H1 (cell line): Measurements from ENCODE around the gene IL17A. TPM values are rescaled to one million over a fixed set of nuclear protein-coding genes. Genes with fewer than 3 reads are reported as not detected.

Experiments used
- GTF2F1 ChIP-seq: IDR thresholded peaks from 2 replicates; pipeline ENCODE4 v1.6.1; 2012; ENCODE audit warnings: low read depth, low read length, improper control_type of control experiment, borderline replicate concordance
- KDM4A ChIP-seq: IDR thresholded peaks from one replicate; pipeline ENCODE4 v1.7.1; 2012; ENCODE audit warnings: low read depth, mild to moderate bottlenecking, moderate library complexity, low read length, inconsistent platforms; ENCODE audit not compliant: severe bottlenecking
- PHF8 ChIP-seq: fragments of 200-600 bp; sonication (generic); conservative IDR thresholded peaks from 2 replicates; pipeline ENCODE4 v1.7.1; 2012; ENCODE audit warnings: low read depth, mild to moderate bottlenecking, inconsistent platforms, low read length, moderate library complexity
- RNF2 ChIP-seq: fragments of 200-900, 300-1000 bp; sonication (generic); IDR thresholded peaks from 2 replicates; pipeline ENCODE4 v1.7.1; 2016; ENCODE audit warnings: borderline replicate concordance, low read depth, mild to moderate bottlenecking, antibody characterized with exemption, low read length; ENCODE audit not compliant: poor library complexity, severe bottlenecking; ENCODE audit errors: missing control alignments
- SAP30 ChIP-seq: fragments of 300-600 bp; sonication (generic); IDR thresholded peaks from 2 replicates; pipeline ENCODE4 v1.7.1; 2012; ENCODE audit warnings: low read length, moderate library complexity, mild to moderate bottlenecking, inconsistent platforms; ENCODE audit not compliant: insufficient read depth, insufficient replicate concordance
- polyA plus RNA-seq, 7 experiments: library from polyadenylated mRNA; depleted of rRNA in 3 of 7; stranded (reverse) in 5 of 7; unstranded in 2 of 7; fragments of >200 nt in 5 of 7; fragments of 200-250 nt in 2 of 7; gene quantifications; 1 replicate in 5 of 7; 2 replicates in 1 of 7; 4 replicates in 1 of 7; pipeline versions ENCODE4 v1.2.1 to v1.2.3, GENCODE V29; 2011 to 2013; ENCODE audit warnings: missing spikeins in 2 of 7, mixed read lengths in 2 of 7
- total RNA-seq: library from RNA; stranded (reverse); fragmentation: NEBNext Ultra II Directional; extraction: Animal tissue kit (Norgen Biotek cat#: 25700); gene quantifications from 2 replicates; pipeline ENCODE4 v1.2.1, GENCODE V29; 2021
- TF ChIP-seq, protein P1 (sequence below): fragments of 300-600 bp; sonication (generic); IDR thresholded peaks from 2 replicates; pipeline ENCODE4 v1.7.1; 2012; ENCODE audit warnings: low read length, moderate library complexity, mild to moderate bottlenecking, inconsistent platforms; ENCODE audit not compliant: insufficient replicate concordance

Gene IL17A
- total and polyA plus RNA-seq, 2 of the 8 experiments (the other 6 are each of a cell fraction or from before 2014, with no cell fraction given), result not detected

DNA sequence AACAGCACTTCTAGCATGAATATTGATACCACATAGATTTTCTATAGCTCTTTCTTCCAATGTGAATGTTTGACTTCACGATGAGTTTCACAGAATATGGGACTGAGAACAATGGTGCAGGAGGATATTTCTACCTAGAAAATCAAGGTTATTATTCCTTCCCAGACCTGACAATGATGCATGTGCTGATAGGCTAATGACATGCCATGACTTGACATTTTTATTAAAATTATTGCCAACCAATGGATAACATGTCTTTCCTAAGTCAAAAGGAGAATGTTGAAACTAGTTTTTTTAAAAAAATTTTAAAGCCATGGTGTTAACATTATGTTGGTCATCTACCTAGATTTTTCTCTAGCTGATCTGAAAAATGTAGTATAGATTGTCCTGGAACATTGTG lies 923 bp downstream of the IL17A start (continued):
- TF ChIP-seq, protein P1, sequence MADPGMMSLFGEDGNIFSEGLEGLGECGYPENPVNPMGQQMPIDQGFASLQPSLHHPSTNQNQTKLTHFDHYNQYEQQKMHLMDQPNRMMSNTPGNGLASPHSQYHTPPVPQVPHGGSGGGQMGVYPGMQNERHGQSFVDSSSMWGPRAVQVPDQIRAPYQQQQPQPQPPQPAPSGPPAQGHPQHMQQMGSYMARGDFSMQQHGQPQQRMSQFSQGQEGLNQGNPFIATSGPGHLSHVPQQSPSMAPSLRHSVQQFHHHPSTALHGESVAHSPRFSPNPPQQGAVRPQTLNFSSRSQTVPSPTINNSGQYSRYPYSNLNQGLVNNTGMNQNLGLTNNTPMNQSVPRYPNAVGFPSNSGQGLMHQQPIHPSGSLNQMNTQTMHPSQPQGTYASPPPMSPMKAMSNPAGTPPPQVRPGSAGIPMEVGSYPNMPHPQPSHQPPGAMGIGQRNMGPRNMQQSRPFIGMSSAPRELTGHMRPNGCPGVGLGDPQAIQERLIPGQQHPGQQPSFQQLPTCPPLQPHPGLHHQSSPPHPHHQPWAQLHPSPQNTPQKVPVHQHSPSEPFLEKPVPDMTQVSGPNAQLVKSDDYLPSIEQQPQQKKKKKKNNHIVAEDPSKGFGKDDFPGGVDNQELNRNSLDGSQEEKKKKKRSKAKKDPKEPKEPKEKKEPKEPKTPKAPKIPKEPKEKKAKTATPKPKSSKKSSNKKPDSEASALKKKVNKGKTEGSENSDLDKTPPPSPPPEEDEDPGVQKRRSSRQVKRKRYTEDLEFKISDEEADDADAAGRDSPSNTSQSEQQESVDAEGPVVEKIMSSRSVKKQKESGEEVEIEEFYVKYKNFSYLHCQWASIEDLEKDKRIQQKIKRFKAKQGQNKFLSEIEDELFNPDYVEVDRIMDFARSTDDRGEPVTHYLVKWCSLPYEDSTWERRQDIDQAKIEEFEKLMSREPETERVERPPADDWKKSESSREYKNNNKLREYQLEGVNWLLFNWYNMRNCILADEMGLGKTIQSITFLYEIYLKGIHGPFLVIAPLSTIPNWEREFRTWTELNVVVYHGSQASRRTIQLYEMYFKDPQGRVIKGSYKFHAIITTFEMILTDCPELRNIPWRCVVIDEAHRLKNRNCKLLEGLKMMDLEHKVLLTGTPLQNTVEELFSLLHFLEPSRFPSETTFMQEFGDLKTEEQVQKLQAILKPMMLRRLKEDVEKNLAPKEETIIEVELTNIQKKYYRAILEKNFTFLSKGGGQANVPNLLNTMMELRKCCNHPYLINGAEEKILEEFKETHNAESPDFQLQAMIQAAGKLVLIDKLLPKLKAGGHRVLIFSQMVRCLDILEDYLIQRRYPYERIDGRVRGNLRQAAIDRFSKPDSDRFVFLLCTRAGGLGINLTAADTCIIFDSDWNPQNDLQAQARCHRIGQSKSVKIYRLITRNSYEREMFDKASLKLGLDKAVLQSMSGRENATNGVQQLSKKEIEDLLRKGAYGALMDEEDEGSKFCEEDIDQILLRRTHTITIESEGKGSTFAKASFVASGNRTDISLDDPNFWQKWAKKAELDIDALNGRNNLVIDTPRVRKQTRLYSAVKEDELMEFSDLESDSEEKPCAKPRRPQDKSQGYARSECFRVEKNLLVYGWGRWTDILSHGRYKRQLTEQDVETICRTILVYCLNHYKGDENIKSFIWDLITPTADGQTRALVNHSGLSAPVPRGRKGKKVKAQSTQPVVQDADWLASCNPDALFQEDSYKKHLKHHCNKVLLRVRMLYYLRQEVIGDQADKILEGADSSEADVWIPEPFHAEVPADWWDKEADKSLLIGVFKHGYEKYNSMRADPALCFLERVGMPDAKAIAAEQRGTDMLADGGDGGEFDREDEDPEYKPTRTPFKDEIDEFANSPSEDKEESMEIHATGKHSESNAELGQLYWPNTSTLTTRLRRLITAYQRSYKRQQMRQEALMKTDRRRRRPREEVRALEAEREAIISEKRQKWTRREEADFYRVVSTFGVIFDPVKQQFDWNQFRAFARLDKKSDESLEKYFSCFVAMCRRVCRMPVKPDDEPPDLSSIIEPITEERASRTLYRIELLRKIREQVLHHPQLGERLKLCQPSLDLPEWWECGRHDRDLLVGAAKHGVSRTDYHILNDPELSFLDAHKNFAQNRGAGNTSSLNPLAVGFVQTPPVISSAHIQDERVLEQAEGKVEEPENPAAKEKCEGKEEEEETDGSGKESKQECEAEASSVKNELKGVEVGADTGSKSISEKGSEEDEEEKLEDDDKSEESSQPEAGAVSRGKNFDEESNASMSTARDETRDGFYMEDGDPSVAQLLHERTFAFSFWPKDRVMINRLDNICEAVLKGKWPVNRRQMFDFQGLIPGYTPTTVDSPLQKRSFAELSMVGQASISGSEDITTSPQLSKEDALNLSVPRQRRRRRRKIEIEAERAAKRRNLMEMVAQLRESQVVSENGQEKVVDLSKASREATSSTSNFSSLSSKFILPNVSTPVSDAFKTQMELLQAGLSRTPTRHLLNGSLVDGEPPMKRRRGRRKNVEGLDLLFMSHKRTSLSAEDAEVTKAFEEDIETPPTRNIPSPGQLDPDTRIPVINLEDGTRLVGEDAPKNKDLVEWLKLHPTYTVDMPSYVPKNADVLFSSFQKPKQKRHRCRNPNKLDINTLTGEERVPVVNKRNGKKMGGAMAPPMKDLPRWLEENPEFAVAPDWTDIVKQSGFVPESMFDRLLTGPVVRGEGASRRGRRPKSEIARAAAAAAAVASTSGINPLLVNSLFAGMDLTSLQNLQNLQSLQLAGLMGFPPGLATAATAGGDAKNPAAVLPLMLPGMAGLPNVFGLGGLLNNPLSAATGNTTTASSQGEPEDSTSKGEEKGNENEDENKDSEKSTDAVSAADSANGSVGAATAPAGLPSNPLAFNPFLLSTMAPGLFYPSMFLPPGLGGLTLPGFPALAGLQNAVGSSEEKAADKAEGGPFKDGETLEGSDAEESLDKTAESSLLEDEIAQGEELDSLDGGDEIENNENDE, result no peak
- TF ChIP-seq PHF8 (no peak), SAP30 (no peak), RNF2 (no peak), KDM4A (no peak), GTF2F1 (no peak)
